HEK293 (cell line): Measurements from ENCODE around the gene PDZRN3.

Experiments
- CTCF ChIA-PET: fragments of 350-600 bp; formaldehyde crosslinking; extraction: SDS; loops from one replicate; lab custom pipeline; 2021; ENCODE audit warnings: antibody characterized with exemption; lab: Yijun Ruan, JAX
- POLR2A ChIA-PET: fragments of 300-600 bp; formaldehyde crosslinking; extraction: SDS; loops from one replicate; lab custom pipeline; 2020; ENCODE audit warnings: antibody characterized with exemption, inconsistent platforms; lab: Yijun Ruan, JAX
- H3K27ac ChIP-seq: fragments of 200-500 bp; sonication (Bioruptor generic); 2 replicates; pipeline ENCODE4 v1.5.1; 2014; ENCODE audit warnings: low read depth, low read length, control low read depth, inconsistent platforms; ENCODE audit errors: extremely low read depth
- H3K36me3 ChIP-seq, 2 experiments: fragments of 200-500 bp in 1 of 2; sonication (Bioruptor generic) in 1 of 2; 1 replicate in 1 of 2; 2 replicates in 1 of 2; pipeline ENCODE4 v1.5.1; 2014 to 2017; ENCODE audit warnings: inconsistent platforms in 2 of 2, low read length in 2 of 2; ENCODE audit not compliant: control insufficient read depth in 2 of 2, insufficient read depth in 1 of 2
- H3K4me1 ChIP-seq: fragments of 200-500 bp; sonication (Bioruptor generic); 2 replicates; pipeline ENCODE4 v1.5.1; 2014; ENCODE audit warnings: mild to moderate bottlenecking, low read length, inconsistent platforms; ENCODE audit not compliant: control insufficient read depth, insufficient read depth
- H3K4me3 ChIP-seq: 2 replicates; pipeline ENCODE4 v1.5.1; 2011; ENCODE audit warnings: low read depth, mild to moderate bottlenecking, control low read depth, low read length, moderate library complexity
- H3K9me3 ChIP-seq: fragments of 200-500 bp; sonication (Bioruptor generic); 2 replicates; pipeline ENCODE4 v1.5.1; 2014; ENCODE audit warnings: low read depth, low read length, inconsistent platforms; ENCODE audit not compliant: control insufficient read depth, insufficient read depth
- HOXC10 ChIP-seq: sonication (generic); formaldehyde crosslinking; IDR thresholded peaks from 2 replicates; pipeline ENCODE4 v1.8.1; 2023; ENCODE audit warnings: mild to moderate bottlenecking, missing genetic modification reagents
- KLF7 ChIP-seq: fragments of 450-650 bp; formaldehyde crosslinking; IDR thresholded peaks from 2 replicates; pipeline ENCODE4 v1.5.1; 2016; ENCODE audit warnings: missing biosample characterization, missing genetic modification characterization, borderline replicate concordance
- ZBTB20 ChIP-seq: fragments of 450-650 bp; formaldehyde crosslinking; IDR thresholded peaks from 2 replicates; pipeline ENCODE4 v1.5.1; 2016; ENCODE audit warnings: missing biosample characterization, missing genetic modification characterization
- ZNF132 ChIP-seq: fragments of 450-650 bp; formaldehyde crosslinking; IDR thresholded peaks from 2 replicates; pipeline ENCODE4 v1.5.1; 2017; ENCODE audit warnings: missing biosample characterization, missing genetic modification characterization, borderline replicate concordance
- ZNF140 ChIP-seq: fragments of 450-650 bp; formaldehyde crosslinking; IDR thresholded peaks from 2 replicates; pipeline ENCODE4 v1.5.1; 2016; ENCODE audit warnings: missing biosample characterization, missing genetic modification characterization
- ZNF146 ChIP-seq: fragments of 450-650 bp; formaldehyde crosslinking; IDR thresholded peaks from 2 replicates; pipeline ENCODE4 v1.5.1; 2016; ENCODE audit warnings: missing biosample characterization, missing genetic modification characterization
- ZNF16 ChIP-seq: fragments of 450-650 bp; formaldehyde crosslinking; IDR thresholded peaks from 2 replicates; pipeline ENCODE4 v1.5.1; 2016; ENCODE audit warnings: low read depth, missing biosample characterization, missing genetic modification characterization
- ZNF2 ChIP-seq: fragments of 450-650 bp; formaldehyde crosslinking; IDR thresholded peaks from 2 replicates; pipeline ENCODE4 v1.5.1; 2016; ENCODE audit warnings: missing biosample characterization, missing genetic modification characterization
- ZNF248 ChIP-seq: fragments of 450-650 bp; formaldehyde crosslinking; IDR thresholded peaks from 2 replicates; pipeline ENCODE4 v1.5.1; 2017; ENCODE audit warnings: missing biosample characterization, missing genetic modification characterization
- ZNF391 ChIP-seq: fragments of 450-650 bp; formaldehyde crosslinking; IDR thresholded peaks from 2 replicates; pipeline ENCODE4 v1.5.1; 2016; ENCODE audit warnings: low read depth, missing biosample characterization, missing genetic modification characterization, borderline replicate concordance
- ZNF423 ChIP-seq: fragments of 450-650 bp; formaldehyde crosslinking; IDR thresholded peaks from 2 replicates; pipeline ENCODE4 v1.5.1; 2016; ENCODE audit warnings: missing biosample characterization, missing genetic modification characterization
- ZNF624 ChIP-seq: fragments of 450-650 bp; formaldehyde crosslinking; IDR thresholded peaks from 2 replicates; pipeline ENCODE4 v1.5.1; 2017; ENCODE audit warnings: missing biosample characterization, missing genetic modification characterization
- ZNF830 ChIP-seq: fragments of 450-650 bp; IDR thresholded peaks from 2 replicates; pipeline ENCODE4 v1.5.0; 2018; ENCODE audit warnings: missing biosample characterization, missing genetic modification characterization, low read depth, mild to moderate bottlenecking, moderate library complexity
- TF ChIP-seq, protein P1 (sequence below): fragments of 450-650 bp; formaldehyde crosslinking; IDR thresholded peaks from 2 replicates; pipeline ENCODE4 v1.5.1; 2016; ENCODE audit warnings: missing biosample characterization, missing genetic modification characterization
- TF ChIP-seq, protein P2 (sequence below): fragments of 450-650 bp; formaldehyde crosslinking; IDR thresholded peaks from 2 replicates; pipeline ENCODE4 v1.5.1; 2017; ENCODE audit warnings: missing biosample characterization, missing genetic modification characterization
- TF ChIP-seq, protein P3 (sequence below): fragments of 450-650 bp; formaldehyde crosslinking; IDR thresholded peaks from 2 replicates; pipeline ENCODE4 v1.5.1; 2017; ENCODE audit warnings: missing biosample characterization, missing genetic modification characterization
- TF ChIP-seq, protein P4 (sequence below): fragments of 450-650 bp; formaldehyde crosslinking; IDR thresholded peaks from 2 replicates; pipeline ENCODE4 v1.5.1; 2016; ENCODE audit warnings: missing biosample characterization, missing genetic modification characterization

The PDZRN3 gene

DNA sequence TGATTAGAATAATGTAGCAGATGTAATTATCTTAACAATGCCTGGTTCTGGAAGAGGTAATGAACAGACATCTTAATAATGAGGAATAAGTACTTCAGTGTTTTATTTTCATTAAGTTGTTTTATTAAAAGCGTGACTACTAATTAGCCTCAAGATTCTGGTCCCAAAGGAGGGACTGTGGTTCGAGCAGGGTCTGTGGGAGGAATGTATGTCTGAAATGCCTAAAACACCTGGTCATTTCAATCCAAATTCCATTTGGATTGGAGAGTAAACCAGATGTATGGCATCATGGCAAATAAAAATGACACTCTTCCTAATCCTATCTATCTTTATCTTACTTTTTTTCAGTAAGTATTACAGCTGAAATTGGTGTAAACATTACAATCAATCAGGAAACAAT, 243.2 kb downstream of the PDZRN3 start (continued):
- TF ChIP-seq, protein P1, sequence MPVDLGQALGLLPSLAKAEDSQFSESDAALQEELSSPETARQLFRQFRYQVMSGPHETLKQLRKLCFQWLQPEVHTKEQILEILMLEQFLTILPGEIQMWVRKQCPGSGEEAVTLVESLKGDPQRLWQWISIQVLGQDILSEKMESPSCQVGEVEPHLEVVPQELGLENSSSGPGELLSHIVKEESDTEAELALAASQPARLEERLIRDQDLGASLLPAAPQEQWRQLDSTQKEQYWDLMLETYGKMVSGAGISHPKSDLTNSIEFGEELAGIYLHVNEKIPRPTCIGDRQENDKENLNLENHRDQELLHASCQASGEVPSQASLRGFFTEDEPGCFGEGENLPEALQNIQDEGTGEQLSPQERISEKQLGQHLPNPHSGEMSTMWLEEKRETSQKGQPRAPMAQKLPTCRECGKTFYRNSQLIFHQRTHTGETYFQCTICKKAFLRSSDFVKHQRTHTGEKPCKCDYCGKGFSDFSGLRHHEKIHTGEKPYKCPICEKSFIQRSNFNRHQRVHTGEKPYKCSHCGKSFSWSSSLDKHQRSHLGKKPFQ (tag by site-specific recombination), result no peak
- TF ChIP-seq, protein P2, sequence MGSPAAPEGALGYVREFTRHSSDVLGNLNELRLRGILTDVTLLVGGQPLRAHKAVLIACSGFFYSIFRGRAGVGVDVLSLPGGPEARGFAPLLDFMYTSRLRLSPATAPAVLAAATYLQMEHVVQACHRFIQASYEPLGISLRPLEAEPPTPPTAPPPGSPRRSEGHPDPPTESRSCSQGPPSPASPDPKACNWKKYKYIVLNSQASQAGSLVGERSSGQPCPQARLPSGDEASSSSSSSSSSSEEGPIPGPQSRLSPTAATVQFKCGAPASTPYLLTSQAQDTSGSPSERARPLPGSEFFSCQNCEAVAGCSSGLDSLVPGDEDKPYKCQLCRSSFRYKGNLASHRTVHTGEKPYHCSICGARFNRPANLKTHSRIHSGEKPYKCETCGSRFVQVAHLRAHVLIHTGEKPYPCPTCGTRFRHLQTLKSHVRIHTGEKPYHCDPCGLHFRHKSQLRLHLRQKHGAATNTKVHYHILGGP (tag by site-specific recombination), result no peak
- no peak for TF ChIP-seq HOXC10
- TF ChIP-seq ZNF132, result no peak
- no peak for TF ChIP-seq KLF7 (tag by site-specific recombination)
- TF ChIP-seq ZNF830 (tag by site-specific recombination), result no peak
- no peak for TF ChIP-seq ZNF16 (tag by site-specific recombination)

DNA sequence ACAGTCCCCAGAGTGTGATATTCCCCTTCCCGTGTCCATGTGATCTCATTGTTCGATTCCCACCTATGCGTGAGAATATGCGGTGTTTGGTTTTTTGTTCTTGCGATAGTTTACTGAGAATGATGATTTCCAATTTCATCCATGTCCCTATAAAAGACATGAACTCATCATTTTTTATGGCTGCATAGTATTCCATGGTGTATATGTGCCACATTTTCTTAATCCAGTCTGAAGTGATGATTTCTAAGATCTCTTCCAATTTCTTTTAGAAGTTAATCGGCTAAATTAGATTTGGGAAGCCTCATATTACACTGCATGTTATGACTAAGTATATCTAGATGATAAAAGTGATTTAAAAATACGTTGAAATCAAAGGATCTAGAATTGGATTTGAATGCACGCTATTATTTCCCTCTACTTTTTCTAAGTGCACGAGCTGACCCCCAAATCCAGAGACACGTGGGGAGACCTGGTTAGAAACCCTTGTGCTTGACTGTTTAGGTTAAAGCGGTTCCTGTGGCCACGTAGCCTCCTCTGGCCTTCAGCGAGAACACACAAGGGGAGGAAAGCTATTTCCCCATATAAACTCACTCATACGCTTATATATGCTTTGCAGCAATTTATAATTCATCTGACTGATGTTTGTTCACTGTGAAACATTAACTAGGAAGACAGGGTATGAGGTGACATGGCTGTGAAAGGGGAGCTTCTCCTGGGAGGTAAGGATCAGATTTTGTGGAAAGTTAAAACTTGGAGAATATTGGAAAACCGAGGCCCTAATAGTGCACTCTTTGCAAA, 243.8 kb downstream of the PDZRN3 start:
- H3K4me1 ChIP-seq, result no peaks in the 10 kb centered on the region
- ChIA-PET CTCF (no interaction called here), POLR2A (interaction anchor here (1.4 kb wide), 1 partner anchor 14 kb away, joined by 4 read pairs; no protein-coding TSS in a partner anchor)

DNA sequence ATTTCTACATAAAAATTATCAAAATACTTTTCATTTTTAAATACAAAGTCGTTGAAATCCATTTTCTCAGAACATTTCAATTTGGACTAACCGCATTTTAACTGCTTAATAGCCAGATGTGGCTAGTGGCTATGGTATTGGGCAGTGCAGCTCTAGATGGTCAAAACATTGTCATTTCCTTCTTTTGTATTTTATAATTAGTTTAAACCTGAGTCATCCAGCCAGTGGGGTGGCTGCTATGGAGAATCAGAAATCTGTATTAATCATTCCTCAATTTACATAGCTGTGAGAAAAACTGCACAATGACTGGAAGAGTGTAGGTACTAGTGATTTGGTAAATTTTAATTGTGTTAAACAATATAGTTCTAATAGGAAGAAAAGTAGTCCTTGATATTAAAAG, 245.3 kb downstream of the PDZRN3 start:
- no peak overlapping the region for H3K27ac ChIP-seq
- POLR2A ChIA-PET, result interaction anchor here (1.4 kb wide), 1 partner anchor 13 kb away, joined by 4 read pairs; no protein-coding TSS in a partner anchor
- H3K36me3 ChIP-seq, result peaks cover 0 to 15% of the 10 kb centered on the region in 2 experiments; a peak in 1 of 3 replicates
- no peak overlapping the region for H3K4me3 ChIP-seq
- no peaks in the 10 kb centered on the region for H3K9me3 ChIP-seq
- TF ChIP-seq ZNF624 (tag by site-specific recombination) (no peak), ZBTB20 (no peak), ZNF423 (no peak), ZNF391 (tag by site-specific recombination) (no peak), HOXC10 (no peak), ZNF2 (tag by site-specific recombination) (no peak)
- TF ChIP-seq, protein P1 (tag by site-specific recombination), result no peak
- TF ChIP-seq, protein P3, sequence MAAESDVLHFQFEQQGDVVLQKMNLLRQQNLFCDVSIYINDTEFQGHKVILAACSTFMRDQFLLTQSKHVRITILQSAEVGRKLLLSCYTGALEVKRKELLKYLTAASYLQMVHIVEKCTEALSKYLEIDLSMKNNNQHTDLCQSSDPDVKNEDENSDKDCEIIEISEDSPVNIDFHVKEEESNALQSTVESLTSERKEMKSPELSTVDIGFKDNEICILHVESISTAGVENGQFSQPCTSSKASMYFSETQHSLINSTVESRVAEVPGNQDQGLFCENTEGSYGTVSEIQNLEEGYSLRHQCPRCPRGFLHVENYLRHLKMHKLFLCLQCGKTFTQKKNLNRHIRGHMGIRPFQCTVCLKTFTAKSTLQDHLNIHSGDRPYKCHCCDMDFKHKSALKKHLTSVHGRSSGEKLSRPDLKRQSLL (tag by site-specific recombination), result no peak
- CTCF ChIA-PET, result no interaction called here
- H3K4me1 ChIP-seq, result no peaks in the 10 kb centered on the region

More for the DNA sequence above, 243.8 kb downstream of the PDZRN3 start:
- Histone ChIP-seq H3K9me3 (no peaks in the 10 kb centered on the region), H3K27ac (no peak overlapping the region), H3K4me3 (no peak overlapping the region), H3K36me3 (peaks cover 0 to 29% of the 10 kb centered on the region in 2 experiments; a peak in 1 of 3 replicates)
- TF ChIP-seq, protein P2 (tag by site-specific recombination), result no peak
- TF ChIP-seq ZNF248 (tag by site-specific recombination) (no peak), ZNF146 (peak; percentile 61; the same call in 1 of the 2 replicates), ZNF140 (tag by site-specific recombination) (no peak)
- TF ChIP-seq, protein P4, sequence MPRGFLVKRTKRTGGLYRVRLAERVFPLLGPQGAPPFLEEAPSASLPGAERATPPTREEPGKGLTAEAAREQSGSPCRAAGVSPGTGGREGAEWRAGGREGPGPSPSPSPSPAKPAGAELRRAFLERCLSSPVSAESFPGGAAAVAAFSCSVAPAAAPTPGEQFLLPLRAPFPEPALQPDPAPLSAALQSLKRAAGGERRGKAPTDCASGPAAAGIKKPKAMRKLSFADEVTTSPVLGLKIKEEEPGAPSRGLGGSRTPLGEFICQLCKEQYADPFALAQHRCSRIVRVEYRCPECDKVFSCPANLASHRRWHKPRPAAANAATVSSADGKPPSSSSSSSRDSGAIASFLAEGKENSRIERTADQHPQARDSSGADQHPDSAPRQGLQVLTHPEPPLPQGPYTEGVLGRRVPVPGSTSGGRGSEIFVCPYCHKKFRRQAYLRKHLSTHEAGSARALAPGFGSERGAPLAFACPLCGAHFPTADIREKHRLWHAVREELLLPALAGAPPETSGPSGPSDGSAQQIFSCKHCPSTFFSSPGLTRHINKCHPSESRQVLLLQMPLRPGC (tag by site-specific recombination), result no peak
